Neural crest cell (in vitro differentiated cells): ENCODE results near the gene ADRA1B. TPM values are rescaled to one million over a fixed set of nuclear protein-coding genes. Genes with fewer than 3 reads are reported as not detected.

Experiments
- DNase-seq: peaks from one replicate; pipeline ENCODE4 v3.0.0; 2021; ENCODE audit warnings: low read depth, mixed read lengths, low spot score
- H3K27ac Mint-ChIP-seq: one replicate; pipeline ENCODE4 v1.8.0; 2021; ENCODE audit warnings: mild to moderate bottlenecking, mixed read lengths; ENCODE audit not compliant: unreplicated experiment
- H3K27me3 Mint-ChIP-seq: 2 replicates; pipeline ENCODE4 v1.8.0; 2021; ENCODE audit warnings: low read depth, mild to moderate bottlenecking, mixed read lengths
- H3K36me3 Mint-ChIP-seq: 2 replicates; pipeline ENCODE4 v1.8.0; 2021; ENCODE audit warnings: low read depth, mild to moderate bottlenecking, mixed read lengths
- H3K4me1 Mint-ChIP-seq: 2 replicates; pipeline ENCODE4 v1.8.0; 2021; ENCODE audit warnings: mixed read lengths
- H3K4me3 Mint-ChIP-seq: one replicate; pipeline ENCODE4 v1.8.0; 2021; ENCODE audit warnings: mild to moderate bottlenecking, mixed read lengths
- H3K9me3 Mint-ChIP-seq: 2 replicates; pipeline ENCODE4 v1.8.0; 2021; ENCODE audit warnings: mixed read lengths
- CTCF ChIP-seq: fragments of 200-600 bp; sonication (generic); conservative IDR thresholded peaks from 2 replicates; pipeline ENCODE4 v1.5.0; 2021; ENCODE audit warnings: antibody characterized with exemption, mild to moderate bottlenecking
- total RNA-seq: library from RNA; stranded (reverse); gene quantifications from 2 replicates; pipeline ENCODE4 v1.2.1, GENCODE V29; 2021

ADRA1B gene
- total RNA-seq, 1 donor from 2014 or later = 0.19 TPM

- H3K4me1 Mint-ChIP-seq = no peaks in the 10 kb centered on the region
- H3K27ac Mint-ChIP-seq = no peak overlapping the region
- H3K9me3 Mint-ChIP-seq = no peaks in the 10 kb centered on the region
- no peak overlapping the region for H3K4me3 Mint-ChIP-seq
- H3K27me3 Mint-ChIP-seq = peaks cover 3% of the 10 kb centered on the region
- no peak for TF ChIP-seq CTCF
- DNase-seq = no peak
- H3K36me3 Mint-ChIP-seq = no peaks in the 10 kb centered on the region
These were observed 23.1 kb upstream of the ADRA1B start for GRCh38 chr5:159893040-159893695.

GRCh38 chr5:159894149-159894720 lies 22.0 kb upstream of the ADRA1B start:
- Mint-ChIP-seq H3K4me1 (no peaks in the 10 kb centered on the region), H3K9me3 (no peaks in the 10 kb centered on the region), H3K4me3 (no peak overlapping the region), H3K27ac (no peak overlapping the region), H3K36me3 (no peaks in the 10 kb centered on the region), H3K27me3 (peaks cover 4% of the 10 kb centered on the region)
- no peak for TF ChIP-seq CTCF
- DNase-seq = no peak

- Mint-ChIP-seq H3K27me3 (peaks cover 5% of the 10 kb centered on the region), H3K9me3 (no peaks in the 10 kb centered on the region), H3K4me1 (peaks cover 6% of the 10 kb centered on the region), H3K4me3 (no peak overlapping the region), H3K36me3 (no peaks in the 10 kb centered on the region), H3K27ac (no peak overlapping the region)
- TF ChIP-seq CTCF = no peak
- DNase-seq = no peak
These were observed 18.4 kb upstream of the ADRA1B start for GRCh38 chr5:159897786-159898393.

- DNase-seq = no peak
- H3K9me3 Mint-ChIP-seq = no peaks in the 10 kb centered on the region
- no peak overlapping the region for H3K4me3 Mint-ChIP-seq
- no peak for TF ChIP-seq CTCF
- H3K27ac Mint-ChIP-seq = no peak overlapping the region
- H3K36me3 Mint-ChIP-seq = no peaks in the 10 kb centered on the region
- peaks cover 5% of the 10 kb centered on the region for H3K27me3 Mint-ChIP-seq
- peaks cover 6% of the 10 kb centered on the region for H3K4me1 Mint-ChIP-seq
These were observed 16.9 kb upstream of the ADRA1B start for GRCh38 chr5:159899067-159900049.

- H3K4me1 Mint-ChIP-seq = peaks cover 17% of the 10 kb centered on the region
These were observed 15.0 kb upstream of the ADRA1B start for GRCh38 chr5:159901308-159901707.

More at GRCh38 chr5:159901308-159901707, 15.0 kb upstream of the ADRA1B start:
- no peaks in the 10 kb centered on the region for H3K9me3 Mint-ChIP-seq
- no peak for TF ChIP-seq CTCF
- no peak overlapping the region for H3K27ac Mint-ChIP-seq
- H3K36me3 Mint-ChIP-seq = no peaks in the 10 kb centered on the region
- no peak for DNase-seq
- H3K27me3 Mint-ChIP-seq = peaks cover 5% of the 10 kb centered on the region
- H3K4me3 Mint-ChIP-seq = no peak overlapping the region
